Spleen (tissue), 11 donors: ENCODE measurements around the gene DSCAML1. TPM values are rescaled to one million over a fixed set of nuclear protein-coding genes. Genes with fewer than 3 reads are reported as not detected.

Source experiments
- DNase-seq: peaks from one replicate; pipeline ENCODE4 v3.0.0-alpha.2; 2020
- H3K27ac ChIP-seq, 8 donors: fragments of 200-600 bp; sonication (generic) in 7 of 8; 1 replicate in 4 of 8; 2 replicates in 4 of 8; pipeline versions ENCODE4 v1.5.0 to v1.8.0; 2016 to 2021; ENCODE audit warnings: inconsistent platforms in 4 of 8, mild to moderate bottlenecking in 4 of 8, moderate library complexity in 1 of 8
- H3K27me3 ChIP-seq, 7 donors: fragments of 200-600 bp; sonication (generic) in 6 of 7; replicated peaks in 1 of 7; 1 replicate in 4 of 7; 2 replicates in 3 of 7; pipeline versions ENCODE4 v1.5.0 to v1.8.0; 2016 to 2021; ENCODE audit warnings: inconsistent platforms in 3 of 7, mild to moderate bottlenecking in 1 of 7
- H3K36me3 ChIP-seq, 6 donors: fragments of 200-600 bp; sonication (generic) in 5 of 6; 1 replicate in 4 of 6; 2 replicates in 2 of 6; pipeline versions ENCODE4 v1.5.0 to v1.8.0; 2016 to 2021; ENCODE audit warnings: inconsistent platforms in 2 of 6
- H3K4me1 ChIP-seq, 6 donors: fragments of 200-600 bp; sonication (generic) in 5 of 6; 1 replicate in 3 of 6; 2 replicates in 3 of 6; pipeline versions ENCODE4 v1.5.0 to v1.8.0; 2016 to 2021; ENCODE audit warnings: inconsistent platforms in 3 of 6
- H3K4me3 ChIP-seq, 8 donors: fragments of 200-600 bp; sonication (generic) in 7 of 8; 1 replicate in 4 of 8; 2 replicates in 4 of 8; pipeline versions ENCODE4 v1.5.0 to v1.8.0; 2016 to 2021; ENCODE audit warnings: inconsistent platforms in 4 of 8, mild to moderate bottlenecking in 4 of 8, moderate library complexity in 2 of 8
- H3K9me3 ChIP-seq, 8 donors: fragments of 200-600 bp; sonication (generic) in 7 of 8; 1 replicate in 4 of 8; 2 replicates in 4 of 8; pipeline versions ENCODE4 v1.5.0 to v1.8.0; 2016 to 2021; ENCODE audit warnings: inconsistent platforms in 4 of 8
- POLR2A ChIP-seq, 3 donors: fragments of 450-650 bp; IDR thresholded peaks; one replicate each; pipeline ENCODE4 v1.5.1; 2017; ENCODE audit warnings: antibody characterized with exemption in 3 of 3, mild to moderate bottlenecking in 1 of 3
- POLR2AphosphoS5 ChIP-seq, 3 donors: sonication (generic); formaldehyde crosslinking; IDR thresholded peaks; one replicate each; pipeline ENCODE4 v1.5.1; 2017; ENCODE audit warnings: antibody characterized with exemption in 3 of 3
- WGBS, 5 donors: extraction: QIAGEN DNeasy Blood & Tissue Kit in 3 of 5; methylation state at CpG; one replicate each; pipeline versions ENCODE4 v1.1.5 to v1.1.7; 2013 to 2018; 5-methylcytosine and 5-hydroxymethylcytosine counted together
- intact Hi-C: fragments of 100-400 bp; cut with DNase I; formaldehyde crosslinking; loops from one replicate; pipeline ENCODE4 v1.15.0; 2023; ENCODE audit warnings: low total_unique reads
- polyA plus RNA-seq, 3 donors: library from polyadenylated mRNA; stranded (reverse); fragments of 200-250 nt; gene quantifications; one replicate each; pipeline ENCODE4 v1.2.1, GENCODE V29; 2013
- total RNA-seq, 7 donors: library from RNA; depleted of rRNA in 3 of 7; stranded (reverse); fragments of >200 nt in 3 of 7; fragmentation: NEBNext Ultra II Directional in 4 of 7; extraction: Animal tissue kit (Norgen Biotek cat#: 25700) in 4 of 7; gene quantifications; one replicate each; pipeline versions ENCODE4 v1.1.0 to v1.2.1, GENCODE V29; 2016 to 2021
- TF ChIP-seq, protein P1 (sequence below), 11 experiments: fragments of 200-600 bp in 7 of 11; fragments of 450-650 bp in 4 of 11; sonication (generic) in 4 of 11; IDR thresholded peaks in 8 of 11; conservative IDR thresholded peaks in 3 of 11; 1 replicate in 7 of 11; 2 replicates in 4 of 11; pipeline versions ENCODE4 v1.4.0 to v1.8.0; 2016 to 2021; ENCODE audit warnings: antibody characterized with exemption in 11 of 11, inconsistent platforms in 4 of 11, mild to moderate bottlenecking in 1 of 11
- donor health status: healthy with polysubstance abuse.
- donor health status: DM: no; HTN: no; CAD: no; lungs with moderate emphysema.
- donor health status: DM: no; HTN: no; CAD: no.
- donor health status: Bipolar disorder and iron deficiency.
- donor health status: healthy.
- donor health status: DM: no; HTN: no; CAD: no.
- donor health status: DM: yes; HTN: yes; CAD: no.

The DSCAML1 gene
- total and polyA plus RNA-seq, 10 donors = 0.07 to 10.7 (median 2.3) TPM

DNA sequence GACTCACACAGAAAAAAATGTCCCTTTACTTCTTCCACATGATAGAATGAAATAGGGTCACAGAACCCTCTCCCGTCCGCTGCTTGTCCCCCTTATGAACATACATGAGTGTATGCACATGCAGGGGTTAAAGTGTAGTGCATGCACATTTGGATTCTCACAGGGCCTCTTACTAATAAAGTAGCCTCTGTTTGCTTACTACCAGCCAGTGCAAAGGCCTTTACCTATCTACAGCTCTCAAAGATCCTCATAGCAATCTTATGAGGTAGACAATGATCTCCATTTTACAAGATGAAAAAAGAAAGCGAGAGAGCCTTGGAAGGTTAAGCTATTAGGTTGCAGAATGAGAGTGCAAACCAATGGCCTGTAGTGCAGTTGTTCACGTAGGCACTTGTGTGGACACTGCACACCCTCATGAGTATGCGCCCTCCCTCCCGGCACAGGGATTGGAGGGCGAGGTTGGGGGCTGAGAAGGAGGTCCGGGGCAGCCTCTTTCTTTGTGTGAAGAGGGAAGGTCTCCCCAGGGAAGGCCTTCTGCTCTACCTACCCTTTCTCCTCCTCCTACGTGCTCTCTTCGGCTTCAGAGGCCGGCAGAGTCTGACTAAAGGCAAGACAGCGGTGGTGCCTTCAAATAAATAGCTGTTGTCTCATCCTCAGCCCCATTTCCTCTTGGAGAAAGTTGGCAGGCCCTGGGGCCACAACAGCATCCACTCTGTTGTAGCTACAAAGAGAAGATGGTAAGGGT lies 378.1 kb downstream of the DSCAML1 start:
- no peaks in the 10 kb centered on the region for H3K9me3 ChIP-seq
- H3K27ac ChIP-seq = no peak overlapping the region
- no peaks in the 10 kb centered on the region for H3K36me3 ChIP-seq
- 86 to 94% (median 91%) methylated on average over 12 of the region's 12 CpGs for WGBS, 5 donors
- intact Hi-C loops = no loop called here
- no peaks in the 10 kb centered on the region for H3K4me1 ChIP-seq
- H3K4me3 ChIP-seq = no peak overlapping the region
- DNase-seq = peak; percentile 38
- peaks cover 0 to 5% (median 0%) of the 10 kb centered on the region in 7 donors for H3K27me3 ChIP-seq
- TF ChIP-seq, protein P1, sequence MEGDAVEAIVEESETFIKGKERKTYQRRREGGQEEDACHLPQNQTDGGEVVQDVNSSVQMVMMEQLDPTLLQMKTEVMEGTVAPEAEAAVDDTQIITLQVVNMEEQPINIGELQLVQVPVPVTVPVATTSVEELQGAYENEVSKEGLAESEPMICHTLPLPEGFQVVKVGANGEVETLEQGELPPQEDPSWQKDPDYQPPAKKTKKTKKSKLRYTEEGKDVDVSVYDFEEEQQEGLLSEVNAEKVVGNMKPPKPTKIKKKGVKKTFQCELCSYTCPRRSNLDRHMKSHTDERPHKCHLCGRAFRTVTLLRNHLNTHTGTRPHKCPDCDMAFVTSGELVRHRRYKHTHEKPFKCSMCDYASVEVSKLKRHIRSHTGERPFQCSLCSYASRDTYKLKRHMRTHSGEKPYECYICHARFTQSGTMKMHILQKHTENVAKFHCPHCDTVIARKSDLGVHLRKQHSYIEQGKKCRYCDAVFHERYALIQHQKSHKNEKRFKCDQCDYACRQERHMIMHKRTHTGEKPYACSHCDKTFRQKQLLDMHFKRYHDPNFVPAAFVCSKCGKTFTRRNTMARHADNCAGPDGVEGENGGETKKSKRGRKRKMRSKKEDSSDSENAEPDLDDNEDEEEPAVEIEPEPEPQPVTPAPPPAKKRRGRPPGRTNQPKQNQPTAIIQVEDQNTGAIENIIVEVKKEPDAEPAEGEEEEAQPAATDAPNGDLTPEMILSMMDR (IDR thresholded peaks at IDR 0.05 in 8 of 11, conservative IDR thresholded peaks at IDR 0.05 in 3 of 11) = no peak
- no peak for TF ChIP-seq POLR2A (IDR thresholded peaks at IDR 0.05)
- TF ChIP-seq POLR2AphosphoS5 (IDR thresholded peaks at IDR 0.05) = no peak

DNA sequence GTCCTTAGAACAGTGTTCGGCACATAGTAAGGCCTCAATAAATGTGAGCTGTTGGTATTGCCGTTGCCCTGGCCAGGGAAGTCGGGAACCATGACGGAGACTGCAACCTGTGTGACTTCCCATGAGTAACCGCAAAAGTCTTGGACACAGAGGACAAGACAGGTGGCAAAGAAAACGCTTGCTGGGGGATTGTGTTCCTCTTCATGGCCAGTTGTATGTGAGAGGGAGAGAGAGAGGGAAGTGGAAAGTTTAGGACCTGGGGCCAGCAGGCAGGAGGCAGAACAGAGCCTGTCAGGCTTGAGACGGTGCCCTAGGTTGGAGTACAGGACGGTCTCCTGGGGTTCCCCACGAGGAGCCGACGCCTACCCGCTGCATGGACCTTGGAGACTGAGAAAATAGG lies 379.2 kb downstream of the DSCAML1 start:
- peak; percentile 51 for DNase-seq
- H3K4me1 ChIP-seq = no peaks in the 10 kb centered on the region
- TF ChIP-seq POLR2AphosphoS5 (IDR thresholded peaks at IDR 0.05) (no peak), POLR2A (IDR thresholded peaks at IDR 0.05) (no peak)
- TF ChIP-seq, protein P1 (IDR thresholded peaks at IDR 0.05 in 8 of 11, conservative IDR thresholded peaks at IDR 0.05 in 3 of 11) = no peak

DNA sequence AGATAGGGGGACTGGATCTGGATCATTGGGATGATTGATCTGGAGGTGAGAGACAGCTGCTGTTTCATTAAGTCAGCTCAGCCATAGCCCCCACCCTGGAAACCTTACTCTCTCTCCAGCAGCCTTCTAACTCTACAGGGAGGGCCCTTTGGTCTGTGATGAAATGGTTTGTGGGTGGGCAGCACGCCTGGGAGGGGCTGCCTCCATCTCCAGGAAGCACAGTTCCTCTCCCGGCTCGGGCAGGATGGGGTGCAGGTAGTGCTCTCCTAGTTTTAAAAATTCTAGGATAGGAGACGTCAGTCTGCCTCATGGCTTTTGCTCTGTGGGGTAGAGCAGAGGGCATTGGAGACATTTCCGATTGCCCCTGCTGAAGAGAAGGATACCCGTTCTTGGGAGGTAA lies 379.7 kb downstream of the DSCAML1 start:
- H3K27me3 ChIP-seq = peaks cover 0 to 5% (median 0%) of the 10 kb centered on the region in 7 donors
- TF ChIP-seq, protein P1 (IDR thresholded peaks at IDR 0.05 in 8 of 11, conservative IDR thresholded peaks at IDR 0.05 in 3 of 11) = no peak
- H3K9me3 ChIP-seq = no peaks in the 10 kb centered on the region
- peak; percentile 25 for DNase-seq
- 45 to 62% (median 56%) methylated on average over 6 of the region's 6 CpGs for WGBS, 5 donors
- H3K27ac ChIP-seq = no peak overlapping the region
- peaks cover 0 to 11% (median 0%) of the 10 kb centered on the region in 6 donors for H3K36me3 ChIP-seq
- intact Hi-C loops = no loop called here
- H3K4me3 ChIP-seq = no peak overlapping the region
- H3K4me1 ChIP-seq = no peaks in the 10 kb centered on the region

More for the DNA sequence above, 379.2 kb downstream of the DSCAML1 start:
- intact Hi-C loops = no loop called here
- no peak overlapping the region for H3K27ac ChIP-seq
- H3K36me3 ChIP-seq = peaks cover 0 to 6% (median 0%) of the 10 kb centered on the region in 6 donors
- no peak overlapping the region for H3K4me3 ChIP-seq
- peaks cover 0 to 5% (median 0%) of the 10 kb centered on the region in 7 donors for H3K27me3 ChIP-seq
- no peaks in the 10 kb centered on the region for H3K9me3 ChIP-seq
- WGBS, 5 donors = 85 to 88% (median 87%) methylated on average over 9 to 12 of the region's 12 CpGs

DNA sequence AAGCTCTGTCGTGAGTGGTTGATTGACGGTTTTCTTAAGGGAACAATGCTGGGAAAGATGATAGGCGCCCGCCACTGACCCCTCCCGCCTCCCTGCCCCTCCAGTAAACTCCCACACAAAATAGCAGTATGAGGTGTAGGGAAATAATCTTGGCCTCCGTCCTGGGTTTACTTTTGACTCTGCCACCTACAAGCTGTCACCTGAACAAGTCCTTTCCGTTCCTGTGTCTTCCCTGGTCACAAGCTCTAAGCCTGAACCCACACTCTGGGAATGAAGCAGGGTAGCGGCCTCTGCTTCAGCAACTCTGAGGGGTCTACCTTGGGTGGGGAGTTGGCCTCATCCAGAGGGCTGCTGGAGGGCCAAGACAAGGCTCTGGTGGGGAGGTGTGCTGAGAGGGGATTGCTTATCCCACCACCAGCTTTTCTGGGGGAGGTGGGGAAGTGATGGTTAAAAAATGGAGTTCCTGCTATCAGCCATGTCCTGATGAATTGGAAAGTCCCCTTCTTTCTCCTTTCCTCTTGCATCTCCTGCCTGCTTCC lies 381.6 kb downstream of the DSCAML1 start:
- no peaks in the 10 kb centered on the region for H3K4me1 ChIP-seq
- 80 to 93% (median 82%) methylated on average over 8 of the region's 8 CpGs for WGBS, 5 donors
- no peak for DNase-seq
- H3K4me3 ChIP-seq = no peak overlapping the region
- H3K27ac ChIP-seq = no peak overlapping the region
- peaks cover 0 to 31% (median 7%) of the 10 kb centered on the region in 6 donors for H3K36me3 ChIP-seq
- intact Hi-C loops = no loop called here
- H3K9me3 ChIP-seq = no peaks in the 10 kb centered on the region
- H3K27me3 ChIP-seq = peaks cover 0 to 5% (median 0%) of the 10 kb centered on the region in 7 donors
- TF ChIP-seq POLR2A (IDR thresholded peaks at IDR 0.05) = no peak
- TF ChIP-seq POLR2AphosphoS5 (IDR thresholded peaks at IDR 0.05) = no peak
- TF ChIP-seq, protein P1 (IDR thresholded peaks at IDR 0.05 in 8 of 11, conservative IDR thresholded peaks at IDR 0.05 in 3 of 11) = no peak
